OCI-LY1 (cell line): ENCODE measurements around the gene ATG5.

Experiments used
- H2AFZ ChIP-seq: fragments of 200-600 bp; sonication (generic), shearing (Covaris generic); 2 replicates; pipeline ENCODE4 v1.6.0; 2014; ENCODE audit warnings: antibody characterized with exemption, mild to moderate bottlenecking, low read length
- H3F3A ChIP-seq: fragments of 200-600 bp; sonication (generic), shearing (Covaris generic); 2 replicates; pipeline ENCODE4 v1.6.0; 2014; ENCODE audit warnings: mild to moderate bottlenecking, antibody characterized with exemption, low read length, moderate library complexity; ENCODE audit not compliant: insufficient read depth
- H3K27ac ChIP-seq: fragments of 200-600 bp; sonication (generic); 2 replicates; pipeline ENCODE4 v1.5.1; 2014; ENCODE audit warnings: low read length, mixed run types, mild to moderate bottlenecking, low read depth; ENCODE audit not compliant: poor library complexity, severe bottlenecking
- H3K27me3 ChIP-seq: fragments of 200-600 bp; sonication (generic); 2 replicates; pipeline ENCODE4 v1.6.0; 2014; ENCODE audit warnings: antibody characterized with exemption, mild to moderate bottlenecking, low read length, moderate library complexity; ENCODE audit not compliant: insufficient read depth
- H3K36me3 ChIP-seq: fragments of 200-600 bp; sonication (generic); 2 replicates; pipeline ENCODE4 v1.6.1; 2014; ENCODE audit warnings: mild to moderate bottlenecking, antibody characterized with exemption, low read length, moderate library complexity, mixed read lengths; ENCODE audit not compliant: insufficient read depth
- H3K4me1 ChIP-seq: fragments of 200-600 bp; sonication (generic); 2 replicates; pipeline ENCODE4 v1.5.1; 2014; ENCODE audit warnings: mild to moderate bottlenecking, low read length, moderate library complexity; ENCODE audit not compliant: insufficient read depth, severe bottlenecking
- H3K4me2 ChIP-seq: fragments of 200-600 bp; sonication (generic), shearing (Covaris generic); 2 replicates; pipeline ENCODE4 v1.6.1; 2014; ENCODE audit warnings: low read length
- H3K4me3 ChIP-seq: fragments of 200-600 bp; sonication (generic); 2 replicates; pipeline ENCODE4 v1.5.1; 2014; ENCODE audit warnings: low read length, low read depth, mild to moderate bottlenecking, mixed read lengths; ENCODE audit not compliant: poor library complexity, severe bottlenecking
- H3K79me2 ChIP-seq: fragments of 200-600 bp; shearing (Covaris generic); 2 replicates; pipeline ENCODE4 v1.6.1; 2016; ENCODE audit warnings: mixed run types, low read length, mixed read lengths; ENCODE audit not compliant: insufficient read depth
- H3K9ac ChIP-seq: fragments of 200-600 bp; sonication (generic), shearing (Covaris generic); 2 replicates; pipeline ENCODE4 v1.6.1; 2014; ENCODE audit warnings: mild to moderate bottlenecking, low read length, mixed read lengths
- H3K9me2 ChIP-seq: fragments of 200-600 bp; sonication (generic), shearing (Covaris generic); 2 replicates; pipeline ENCODE4 v1.6.1; 2014; ENCODE audit warnings: low read depth, mild to moderate bottlenecking, low read length, mixed read lengths
- H3K9me3 ChIP-seq: fragments of 200-600 bp; shearing (Covaris generic); 2 replicates; pipeline ENCODE4 v1.6.1; 2014; ENCODE audit warnings: low read length, mixed read lengths
- H4K20me1 ChIP-seq: fragments of 200-600 bp; sonication (generic), shearing (Covaris generic); 2 replicates; pipeline ENCODE4 v1.6.0; 2016; ENCODE audit warnings: mild to moderate bottlenecking, low read length; ENCODE audit not compliant: insufficient read depth
- CTCF ChIP-seq: fragments of 200-600 bp; sonication (generic), shearing (Covaris generic); IDR thresholded peaks from 2 replicates; pipeline ENCODE4 v1.5.1; 2017; ENCODE audit warnings: mild to moderate bottlenecking, antibody characterized with exemption, low read length, moderate library complexity, mixed read lengths
- EZH2 ChIP-seq: fragments of 200-600 bp; sonication (generic), shearing (Covaris generic); IDR thresholded peaks from 2 replicates; pipeline ENCODE4 v1.8.0; 2017; ENCODE audit warnings: borderline replicate concordance, mixed run types, mild to moderate bottlenecking, antibody characterized with exemption, low read length, moderate library complexity, mixed read lengths

ATG5 gene

GRCh38 chr6:106181664-106182418, 143.7 kb downstream of the ATG5 start:
- H3K27ac ChIP-seq, result no peak overlapping the region
- H3K9ac ChIP-seq, result no peak overlapping the region
- H3K4me3 ChIP-seq, result no peak overlapping the region

GRCh38 chr6:106180208-106180607, 145.4 kb downstream of the ATG5 start:
- no peaks in the 10 kb centered on the region for H4K20me1 ChIP-seq
- H3K27ac ChIP-seq, result no peak overlapping the region
- no peaks in the 10 kb centered on the region for H3K79me2 ChIP-seq
- no peaks in the 10 kb centered on the region for H3K4me1 ChIP-seq
- H3K27me3 ChIP-seq, result no peaks in the 10 kb centered on the region
- no peak overlapping the region for H2AFZ ChIP-seq
- no peak overlapping the region for H3K4me2 ChIP-seq
- no peaks in the 10 kb centered on the region for H3F3A ChIP-seq
- H3K36me3 ChIP-seq, result no peaks in the 10 kb centered on the region
- no peaks in the 10 kb centered on the region for H3K9me3 ChIP-seq
- TF ChIP-seq CTCF (no peak), EZH2 (no peak)
- no peak overlapping the region for H3K4me3 ChIP-seq
- no peaks in the 10 kb centered on the region for H3K9me2 ChIP-seq
- no peak overlapping the region for H3K9ac ChIP-seq

More at GRCh38 chr6:106181664-106182418, 143.7 kb downstream of the ATG5 start:
- H3K9me2 ChIP-seq, result no peaks in the 10 kb centered on the region
- peaks cover 9% of the 10 kb centered on the region; the same call in 1 of the 2 replicates for H3K36me3 ChIP-seq
- no peaks in the 10 kb centered on the region for H3F3A ChIP-seq
- H4K20me1 ChIP-seq, result no peaks in the 10 kb centered on the region
- H3K9me3 ChIP-seq, result no peaks in the 10 kb centered on the region
- no peaks in the 10 kb centered on the region for H3K79me2 ChIP-seq
- H3K4me2 ChIP-seq, result no peak overlapping the region
- H3K27me3 ChIP-seq, result no peaks in the 10 kb centered on the region
- no peak overlapping the region for H2AFZ ChIP-seq
- TF ChIP-seq CTCF (no peak), EZH2 (no peak)
- H3K4me1 ChIP-seq, result no peaks in the 10 kb centered on the region

DNA sequence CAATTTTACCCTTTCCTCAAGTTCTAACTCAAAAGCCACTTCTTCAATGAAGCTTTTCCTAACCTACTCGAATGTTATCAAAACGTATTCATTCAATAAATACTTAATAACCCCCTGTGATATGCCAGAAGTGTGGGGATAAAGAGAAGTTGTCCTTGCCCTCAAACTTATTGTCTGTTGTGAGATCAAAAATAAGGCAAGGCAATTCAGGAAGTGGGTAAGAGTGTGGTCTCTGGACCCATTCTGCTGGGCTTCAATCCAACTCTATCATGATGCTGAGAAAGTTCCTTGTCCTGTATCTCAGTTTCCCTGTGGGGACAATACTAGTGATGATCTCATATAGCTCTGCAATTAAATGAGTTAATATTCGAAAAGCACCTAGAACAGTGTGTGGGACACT, 146.7 kb downstream of the ATG5 start:
- Histone ChIP-seq H2AFZ (no peak overlapping the region), H3K9me2 (no peaks in the 10 kb centered on the region), H3K79me2 (no peaks in the 10 kb centered on the region), H3K36me3 (no peaks in the 10 kb centered on the region), H3K4me1 (no peaks in the 10 kb centered on the region), H3K4me2 (no peak overlapping the region), H3K27ac (no peak overlapping the region), H4K20me1 (no peaks in the 10 kb centered on the region), H3K4me3 (no peak overlapping the region), H3K9ac (no peak overlapping the region), H3K27me3 (no peaks in the 10 kb centered on the region), H3K9me3 (no peaks in the 10 kb centered on the region), H3F3A (no peaks in the 10 kb centered on the region)
- no peak for TF ChIP-seq EZH2
- no peak for TF ChIP-seq CTCF
